Measurements from ENCODE around the gene OPCML.

The OPCML gene

DNA sequence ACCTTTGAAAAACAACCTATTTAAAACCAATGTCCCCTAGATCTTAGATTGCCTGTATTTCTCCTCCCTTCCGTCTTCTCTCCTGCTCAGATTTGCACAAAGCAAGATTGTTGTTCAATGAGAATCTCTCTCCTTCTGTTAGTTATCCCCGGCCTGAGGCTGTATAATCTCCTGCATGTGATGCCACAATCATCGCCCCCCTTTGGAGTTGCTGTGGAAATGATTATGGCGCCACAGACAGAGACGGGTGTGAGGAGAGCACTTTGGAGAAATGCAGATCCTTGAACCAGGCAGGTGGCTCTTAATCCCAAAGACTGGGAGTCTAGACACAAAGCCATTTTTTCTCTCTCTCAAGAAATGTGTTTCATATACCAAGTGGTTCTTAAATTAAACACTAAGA lies 941.3 kb downstream of the OPCML start:
- DNase-seq (ENCODE audit: low read depth in 2 of 2, low spot score in 1 of 2), result no peak

DNA sequence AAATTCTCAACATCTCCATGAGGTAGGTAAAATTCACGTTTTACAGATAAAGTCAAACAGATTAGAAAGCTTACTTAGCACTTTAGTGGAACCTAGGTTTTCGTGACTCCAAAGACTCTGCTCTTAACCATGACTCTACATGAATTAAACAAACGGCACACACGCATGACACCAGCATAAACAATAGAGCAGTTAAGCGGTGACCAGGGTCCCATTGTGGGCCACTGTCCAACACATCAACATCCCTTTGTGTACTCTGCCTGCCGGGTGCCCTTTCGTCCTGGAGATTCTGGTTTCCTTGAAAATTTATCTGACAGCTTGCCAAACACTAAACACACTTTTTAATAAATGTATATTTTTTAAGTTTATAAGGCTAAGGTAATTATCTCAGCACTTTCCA lies 941.7 kb downstream of the OPCML start:
- no peak for DNase-seq (ENCODE audit: low read depth in 2 of 2, low spot score in 1 of 2)

DNA sequence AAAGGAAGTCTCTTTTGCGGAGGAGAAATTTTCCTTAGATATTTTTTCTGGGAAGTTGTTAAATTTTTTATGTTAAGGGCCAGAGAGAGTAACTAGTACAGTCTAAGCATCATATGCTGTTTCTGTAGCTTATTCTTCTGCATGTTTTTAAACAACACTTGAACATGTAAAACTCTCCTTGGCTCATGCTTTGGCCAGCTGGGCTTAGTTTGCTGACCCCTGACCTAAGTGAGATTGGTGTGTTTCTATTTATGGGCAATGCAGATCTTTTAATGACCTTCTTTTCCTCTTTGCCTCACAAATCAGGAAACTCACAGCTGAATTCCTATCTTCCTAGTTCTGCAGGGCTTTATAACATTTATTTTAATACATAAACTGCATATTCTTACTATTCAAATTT lies 942.5 kb downstream of the OPCML start:
- no peak for DNase-seq (ENCODE audit: low read depth in 2 of 2, low spot score in 1 of 2)

DNA sequence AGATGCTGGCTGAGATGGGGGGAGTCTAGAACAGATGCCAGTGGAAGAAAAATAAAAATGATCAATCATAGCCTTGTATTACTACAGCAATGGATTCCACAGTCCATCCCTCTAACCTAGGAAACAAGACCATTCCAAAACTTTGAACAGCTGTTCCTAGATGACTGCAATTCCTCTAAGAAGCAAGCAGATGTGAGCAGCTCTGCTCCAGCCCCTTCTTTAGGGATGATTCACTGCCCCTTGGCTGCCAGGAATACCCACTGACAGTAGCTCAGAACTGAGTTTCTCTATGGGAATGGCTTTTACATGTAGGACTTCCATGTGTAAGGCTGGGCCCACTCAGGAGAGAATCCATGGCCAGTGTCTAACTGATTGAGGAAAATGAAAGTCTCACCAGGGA lies 943.9 kb downstream of the OPCML start:
- no peak for DNase-seq (ENCODE audit: low read depth in 2 of 2, low spot score in 1 of 2)

DNA sequence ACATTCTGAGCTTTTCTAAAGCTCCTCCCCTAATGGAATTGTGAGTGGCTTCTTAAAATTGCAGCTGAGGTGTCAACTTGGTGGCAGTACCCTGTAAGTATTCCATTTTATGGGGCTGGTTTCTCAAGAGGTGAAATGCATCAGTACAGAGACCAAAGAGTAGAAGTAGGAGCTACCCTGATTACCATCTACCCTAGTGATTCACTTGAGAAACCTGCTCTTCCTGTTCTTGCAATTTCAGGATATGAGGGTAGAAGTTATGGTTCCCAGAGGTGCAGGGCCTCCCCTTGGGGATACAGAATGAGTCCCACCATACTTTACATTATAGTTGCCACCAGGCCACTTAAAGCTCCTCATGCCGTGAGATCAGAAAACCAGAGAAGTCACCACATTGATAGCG lies 944.6 kb downstream of the OPCML start:
- no peak for DNase-seq (ENCODE audit: low read depth in 2 of 2, low spot score in 1 of 2)

DNA sequence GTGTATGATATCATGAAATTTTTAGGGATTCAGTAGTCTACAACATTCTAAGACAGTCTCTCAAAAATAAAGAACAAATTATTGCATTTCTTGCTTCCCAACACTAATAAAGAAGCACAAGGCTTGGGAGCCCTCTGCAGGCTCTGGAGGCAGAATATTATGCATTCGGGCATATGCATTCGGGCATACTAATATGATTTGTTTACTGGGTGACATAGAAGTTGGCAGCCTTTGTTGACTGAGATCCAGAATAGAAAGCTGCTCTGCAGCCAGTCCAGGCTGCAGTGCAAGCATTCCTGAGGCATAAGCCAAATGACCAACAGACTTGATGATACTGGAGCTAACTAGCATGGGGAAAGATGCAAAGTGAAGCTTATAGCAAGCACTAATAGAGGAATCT lies 945.5 kb downstream of the OPCML start:
- DNase-seq (ENCODE audit: low read depth in 2 of 2, low spot score in 1 of 2), result no peak

DNA sequence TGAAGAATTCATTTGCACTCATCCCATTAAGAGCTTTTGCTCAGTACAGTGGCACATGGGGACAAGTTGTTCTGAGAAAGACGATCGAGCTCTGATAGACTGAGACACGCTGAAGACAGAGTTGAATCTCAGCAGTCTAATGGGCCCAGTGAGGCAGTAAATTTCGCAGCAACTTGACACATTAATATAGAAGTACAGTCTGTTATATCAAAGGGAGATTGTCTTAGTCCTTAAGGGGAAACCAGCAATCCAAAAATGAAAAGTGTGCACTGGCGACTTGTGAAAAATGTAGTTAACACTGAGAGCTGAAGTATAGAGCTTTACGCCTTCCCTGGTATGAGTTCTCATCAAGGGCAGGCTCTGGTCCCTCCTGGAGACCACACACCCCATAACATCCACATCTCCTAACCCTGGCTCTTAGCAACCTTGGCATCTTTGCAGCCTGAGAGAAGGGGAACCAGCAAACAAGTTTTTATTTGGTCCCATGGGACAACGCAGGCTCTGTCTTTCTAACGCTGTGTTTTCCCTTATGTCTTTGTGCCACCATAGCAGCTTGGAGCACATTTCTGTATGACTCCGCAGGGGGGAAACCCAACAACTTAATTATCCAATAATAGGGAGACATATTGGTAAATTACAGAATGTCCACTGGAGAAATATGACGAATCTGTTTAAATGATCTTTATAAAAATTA lies 952.5 kb downstream of the OPCML start:
- no peak for DNase-seq (ENCODE audit: low read depth in 2 of 2, low spot score in 1 of 2)

DNA sequence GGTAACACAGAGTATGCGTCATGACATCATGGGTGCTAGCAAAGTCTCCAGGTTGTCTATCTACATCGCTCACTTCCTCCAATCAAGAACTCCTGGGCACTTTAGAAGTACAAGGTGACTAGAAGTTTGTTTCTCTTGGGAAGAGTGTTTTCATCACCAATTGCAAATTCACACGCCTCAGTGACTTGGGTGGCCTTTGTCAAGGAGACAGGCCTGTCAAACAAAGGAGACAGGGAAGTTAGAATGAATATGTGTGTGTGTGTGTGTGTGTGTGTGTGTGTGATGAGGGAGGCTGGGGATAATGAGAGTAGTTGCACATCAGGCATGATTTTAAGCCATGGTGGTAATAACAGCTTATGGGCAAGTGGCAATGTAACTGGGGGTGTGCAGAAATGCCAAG lies 953.2 kb downstream of the OPCML start:
- DNase-seq (ENCODE audit: low read depth in 2 of 2, low spot score in 1 of 2), result no peak

DNA sequence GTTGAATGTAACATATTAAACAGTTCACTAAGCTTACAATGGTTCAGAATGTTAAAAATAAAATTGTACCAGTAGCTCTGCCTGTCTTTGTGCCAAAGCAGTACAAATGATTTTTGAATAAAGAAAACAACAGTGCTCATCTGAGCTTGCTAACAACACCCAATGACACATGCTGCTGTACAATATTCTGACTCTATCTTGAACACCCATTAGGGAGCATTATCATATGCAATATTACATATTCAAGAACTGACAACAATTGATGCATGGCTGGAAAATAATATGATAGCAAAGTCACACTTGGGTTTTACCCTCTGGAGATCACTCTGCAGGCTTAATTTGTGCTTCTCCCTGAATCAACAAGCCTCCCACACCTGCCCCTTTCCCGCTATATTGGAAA lies 953.7 kb downstream of the OPCML start:
- DNase-seq (ENCODE audit: low read depth in 2 of 2, low spot score in 1 of 2), result no peak

DNA sequence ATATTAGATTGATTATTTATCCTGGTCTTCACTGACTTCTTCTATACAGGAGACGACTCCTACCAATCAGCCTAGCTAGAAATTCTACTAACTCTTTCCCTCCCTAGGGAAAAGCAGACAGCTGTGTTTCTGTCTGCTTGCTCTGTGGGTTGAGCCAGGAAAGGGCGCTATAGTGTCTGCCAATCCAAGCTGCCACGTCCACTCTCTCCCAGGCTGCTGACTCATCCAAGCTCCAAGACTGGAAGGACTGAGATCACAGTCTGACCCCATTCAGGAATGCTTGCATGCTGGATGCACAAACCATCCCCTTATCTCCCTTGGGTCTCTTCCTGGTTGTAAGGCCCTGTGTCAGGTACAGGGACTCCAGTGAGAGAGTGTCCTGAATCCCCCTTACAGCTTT lies 955.6 kb downstream of the OPCML start:
- DNase-seq (ENCODE audit: low read depth in 2 of 2, low spot score in 1 of 2), result no peak

DNA sequence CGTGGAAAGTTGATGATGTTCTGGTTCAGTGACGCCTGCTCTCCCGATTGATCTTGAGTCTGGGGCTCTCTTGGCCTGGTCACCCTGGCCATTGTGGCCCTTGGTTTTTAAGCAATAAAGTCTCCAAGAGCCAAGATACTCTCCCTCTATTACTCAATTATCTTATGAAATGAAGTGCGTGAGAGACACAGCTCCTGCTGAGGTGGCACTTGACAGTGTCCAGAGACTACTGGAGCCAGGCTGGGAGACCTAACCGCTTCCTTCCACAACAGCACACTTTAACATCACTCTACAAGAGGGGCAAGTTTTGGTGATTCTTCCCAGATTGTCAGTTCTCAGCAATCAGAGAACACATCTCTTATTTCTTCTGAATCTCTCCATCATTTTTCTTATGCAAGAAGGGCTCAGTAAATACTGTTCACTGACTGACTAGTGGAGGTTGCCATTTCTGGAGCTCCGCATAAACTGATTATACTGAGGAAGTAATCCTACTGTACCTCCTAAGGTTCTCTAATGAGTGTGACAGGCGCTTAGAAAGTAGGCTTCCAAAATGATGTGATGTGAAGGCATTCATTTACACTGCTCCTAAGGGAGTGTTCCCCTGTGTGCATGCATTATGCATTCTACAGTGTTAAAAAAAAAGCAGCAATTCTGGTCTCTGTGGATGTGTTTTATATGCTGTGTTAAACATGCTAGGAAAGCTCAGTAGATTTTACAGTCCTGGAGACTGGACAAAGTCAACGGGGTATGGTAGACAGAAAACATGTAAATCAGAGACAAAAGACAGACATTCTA lies 968.0 kb downstream of the OPCML start:
- DNase-seq (ENCODE audit: low read depth in 2 of 2, low spot score in 1 of 2), result no peak

DNA sequence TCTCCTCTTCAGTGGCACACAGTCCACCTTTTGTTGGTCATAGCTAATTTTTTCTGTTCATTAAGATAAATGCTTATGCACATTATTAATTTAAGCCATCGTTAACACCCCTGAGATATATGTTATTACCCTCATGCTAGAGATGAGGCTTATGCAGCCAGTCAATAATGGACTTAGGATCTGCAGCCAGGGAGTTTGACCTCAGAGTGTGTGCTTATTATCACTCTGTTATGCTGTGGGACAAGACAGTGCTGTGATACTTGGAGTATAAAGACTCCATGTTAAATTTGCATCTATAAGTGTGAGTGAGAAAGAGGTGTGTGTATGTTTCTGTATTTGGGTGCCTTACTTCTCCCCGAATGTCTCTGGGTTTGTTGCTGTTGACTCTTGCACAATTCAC lies 969.3 kb downstream of the OPCML start:
- DNase-seq (ENCODE audit: low read depth in 2 of 2, low spot score in 1 of 2), result no peak

DNA sequence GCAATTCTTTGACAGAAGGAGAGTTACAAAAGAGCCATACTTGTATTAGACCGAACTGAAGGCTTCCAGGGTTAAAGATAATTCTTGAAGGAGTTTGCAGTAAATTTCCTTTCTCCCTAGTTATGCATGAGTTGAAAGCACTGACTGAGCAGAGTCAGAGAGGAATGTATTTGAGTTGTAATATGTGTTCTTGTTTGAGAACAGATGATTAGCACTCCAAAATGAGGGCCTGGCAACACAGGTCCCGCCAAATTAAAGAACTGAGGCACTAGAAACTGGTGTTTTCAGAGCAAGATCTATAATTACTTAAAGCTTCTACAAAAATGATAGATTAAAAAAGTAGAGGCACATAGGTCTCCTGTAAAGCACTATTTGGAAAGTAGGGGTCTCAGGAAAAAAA lies 970.4 kb downstream of the OPCML start:
- no peak for DNase-seq (ENCODE audit: low read depth in 2 of 2, low spot score in 1 of 2)

DNA sequence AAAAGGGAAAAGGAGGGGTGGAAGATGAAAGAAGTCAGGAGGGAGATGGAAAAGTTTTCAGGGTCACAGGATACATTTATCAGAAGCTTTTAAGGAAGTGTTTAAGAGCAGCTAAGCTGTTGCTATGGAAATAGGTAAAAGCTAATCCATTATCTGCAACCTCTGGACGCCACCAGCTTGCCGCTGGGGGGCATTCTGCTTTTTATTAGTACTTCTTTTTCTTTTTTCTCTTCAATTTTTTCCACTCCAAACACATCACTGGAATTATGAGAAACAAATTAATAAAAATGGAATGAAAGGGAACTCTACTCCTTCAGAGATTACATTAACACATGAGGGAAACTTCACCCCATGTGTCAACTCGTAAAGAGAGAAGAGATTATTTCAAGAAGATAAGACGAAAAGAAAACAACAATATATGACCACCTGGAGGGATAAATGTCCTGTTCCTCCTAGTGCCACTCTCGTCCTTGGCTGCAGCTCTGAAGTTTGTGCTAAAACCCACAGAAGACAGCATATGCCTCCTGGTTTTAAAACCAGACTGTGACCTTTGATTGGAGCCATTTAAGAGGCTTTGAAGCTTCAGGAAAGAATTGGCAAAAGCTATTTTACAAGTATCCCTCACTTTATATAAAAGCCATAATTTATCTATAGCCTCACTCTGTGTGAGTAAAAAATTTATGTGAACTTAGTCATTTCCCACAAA lies 972.8 kb downstream of the OPCML start:
- no peak for DNase-seq (ENCODE audit: low read depth in 2 of 2, low spot score in 1 of 2)

DNA sequence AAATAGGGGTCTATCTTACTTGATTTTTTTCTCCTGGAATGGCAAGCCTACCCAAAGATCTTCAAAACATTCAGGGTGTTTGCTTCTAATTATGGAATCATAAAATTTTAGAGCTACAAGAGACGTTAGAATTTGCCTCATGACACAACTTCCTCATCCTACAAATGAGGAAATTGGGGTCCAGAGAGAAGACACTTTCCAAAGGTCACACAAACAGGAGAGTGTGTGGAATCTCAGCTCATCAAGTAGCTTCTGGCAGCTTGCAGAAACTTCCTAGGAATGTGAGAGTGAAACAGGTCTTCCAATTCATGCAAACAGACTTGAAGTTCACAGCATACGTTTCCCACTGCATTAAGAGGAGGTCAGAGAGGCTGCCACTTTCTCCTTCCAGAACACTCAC lies 976.0 kb downstream of the OPCML start:
- DNase-seq (ENCODE audit: low read depth in 2 of 2, low spot score in 1 of 2), result no peak

DNA sequence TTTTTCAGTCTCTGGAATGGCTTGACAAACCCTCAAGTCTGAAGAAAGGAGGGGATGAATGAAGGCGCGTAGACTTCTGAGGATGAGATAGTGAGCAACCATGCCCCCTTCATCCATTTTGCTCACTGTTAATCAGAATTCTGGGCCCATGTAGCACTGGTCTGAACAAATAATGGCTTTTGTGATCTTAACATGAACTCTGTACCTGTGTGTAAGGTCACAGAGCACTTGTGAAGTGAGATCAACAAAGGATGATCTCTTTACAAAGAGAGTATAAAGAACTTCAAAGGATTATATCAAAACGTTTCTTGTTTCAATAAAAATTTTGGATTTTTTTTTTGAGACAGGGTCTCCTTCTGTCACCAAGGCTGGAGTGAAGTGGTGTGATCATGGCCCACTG lies 976.7 kb downstream of the OPCML start:
- no peak for DNase-seq (ENCODE audit: low read depth in 2 of 2, low spot score in 1 of 2)

DNA sequence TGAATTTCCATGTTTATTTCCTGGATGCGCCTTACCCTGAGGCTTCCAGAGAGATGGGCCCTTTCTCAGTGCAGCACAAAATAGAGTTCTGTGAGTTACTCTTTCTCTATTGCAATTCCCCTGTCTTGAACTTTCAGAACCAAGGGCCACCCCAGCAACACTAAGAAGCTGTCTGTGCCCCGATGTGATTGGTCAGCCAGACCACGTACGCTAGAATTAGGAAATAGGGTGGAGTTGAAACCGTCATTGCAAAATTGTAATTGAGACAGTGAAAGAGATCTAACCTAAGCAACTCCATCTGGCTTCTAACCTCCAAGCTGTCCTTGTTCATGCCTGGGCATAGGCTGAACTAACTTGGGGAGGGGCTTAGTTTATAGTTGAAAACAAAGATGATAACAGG lies 981.3 kb downstream of the OPCML start:
- no peak for DNase-seq (ENCODE audit: low read depth in 2 of 2, low spot score in 1 of 2)

DNA sequence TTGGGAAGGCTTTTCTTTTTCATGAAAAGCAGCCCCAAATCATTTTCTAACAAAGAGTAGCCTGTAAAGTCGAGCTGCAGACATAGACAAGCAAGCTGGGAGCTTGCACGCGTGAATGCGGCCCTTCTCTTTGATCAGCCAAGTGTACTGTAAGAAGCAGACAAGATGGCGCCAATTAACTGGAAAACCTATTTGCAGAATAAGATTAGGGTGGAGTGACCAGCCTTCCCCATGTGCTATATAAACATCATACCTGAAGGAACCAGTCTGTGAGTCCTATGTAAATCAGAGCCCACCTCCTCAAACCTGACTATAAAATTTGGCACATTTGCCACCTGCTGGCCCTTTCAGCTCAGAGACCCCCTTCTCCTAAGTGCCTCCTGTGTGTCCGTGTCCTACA lies 982.7 kb downstream of the OPCML start:
- DNase-seq (ENCODE audit: low read depth in 2 of 2, low spot score in 1 of 2), result no peak

DNA sequence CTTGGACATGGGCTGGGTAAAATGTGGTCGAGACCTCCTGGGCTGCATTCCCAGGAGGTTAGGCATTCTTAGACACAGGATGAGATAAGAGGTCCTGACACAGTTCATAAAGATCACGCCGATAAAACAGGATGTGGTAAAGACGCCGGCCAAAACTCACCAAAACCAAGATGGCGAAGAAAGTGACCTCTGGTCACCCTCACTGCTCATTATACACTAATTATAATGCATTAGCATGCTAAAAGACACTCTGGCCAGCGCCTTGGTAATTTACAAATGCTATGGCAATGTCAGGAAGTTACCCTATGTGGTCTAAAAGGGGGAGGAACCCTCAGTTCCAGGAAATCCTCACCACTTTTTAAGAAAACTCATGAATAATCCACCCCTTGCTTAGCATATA lies 983.3 kb downstream of the OPCML start:
- no peak for DNase-seq (ENCODE audit: low read depth in 2 of 2, low spot score in 1 of 2)

DNA sequence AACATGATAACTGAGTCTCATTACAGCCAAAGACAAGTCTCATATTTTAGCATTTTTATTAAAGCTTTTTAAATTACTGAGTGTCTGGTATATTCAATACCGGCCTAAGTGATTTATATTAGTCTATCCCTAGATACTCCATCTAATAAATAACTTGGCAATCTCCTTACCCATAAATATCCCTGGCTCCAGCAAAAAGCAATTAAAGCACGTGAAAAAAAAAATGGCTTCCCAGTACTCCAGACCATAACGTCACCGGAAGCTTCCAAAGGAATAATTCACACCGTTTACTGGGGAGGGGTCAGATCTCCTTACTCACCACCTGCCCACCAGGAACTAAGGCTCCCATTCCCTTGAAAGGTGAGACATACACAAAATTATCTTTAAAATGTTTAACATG lies 988.3 kb downstream of the OPCML start:
- DNase-seq (ENCODE audit: low read depth in 2 of 2, low spot score in 1 of 2), result no peak

DNA sequence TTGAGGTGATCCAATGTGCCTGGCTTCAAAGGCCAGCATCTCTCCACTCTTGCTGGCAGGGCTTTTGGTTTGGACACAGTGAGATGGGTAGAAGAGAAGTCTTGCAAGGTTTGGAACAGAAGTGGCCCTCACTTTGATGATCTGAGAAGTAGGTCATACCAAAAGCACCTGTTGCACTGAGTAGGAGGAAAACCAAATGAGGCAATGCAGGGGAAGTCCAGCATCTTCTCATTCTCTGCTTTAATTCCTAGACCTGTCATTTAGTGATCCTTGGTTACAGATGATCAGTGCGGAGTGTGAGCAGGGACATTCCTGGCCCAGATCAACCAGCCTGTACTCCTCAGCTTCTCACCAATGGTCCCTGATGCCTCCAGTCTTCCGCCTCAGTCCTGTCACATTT lies 990.5 kb downstream of the OPCML start:
- no peak for DNase-seq (ENCODE audit: low read depth in 2 of 2, low spot score in 1 of 2)

DNA sequence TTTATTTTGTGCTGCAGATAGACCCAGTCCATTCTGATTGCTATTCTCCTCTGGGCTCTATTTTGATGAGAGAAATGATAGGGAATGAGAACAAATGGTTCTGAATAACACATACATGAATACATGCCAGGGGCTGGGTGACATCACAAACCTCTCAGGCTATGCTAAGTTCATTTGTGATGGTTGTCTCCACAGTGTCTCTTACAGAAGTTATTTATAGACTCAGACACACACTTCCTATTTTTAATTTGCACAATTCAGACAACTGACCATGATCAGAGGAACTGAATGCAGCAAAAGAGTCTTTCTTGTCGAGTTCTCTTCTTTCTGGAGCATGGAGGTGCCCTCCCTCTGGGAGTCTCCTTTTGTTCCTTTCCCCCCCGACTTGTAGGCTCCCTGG lies 991.7 kb downstream of the OPCML start:
- DNase-seq (ENCODE audit: low read depth in 2 of 2, low spot score in 1 of 2), result no peak

All from stimulated activated CD8-positive, alpha-beta memory T cell treated with anti-CD3 and anti-CD28 coated beads, Interleukin-4, amount 100 ng/mL, for 1 hour (primary cell).